Measurements from ENCODE around the gene SLC9A6.
"Not testable (repeated sequence)": the region's sequence is repeated elsewhere in the genome, so short reads cannot be mapped to it uniquely, and the experiment has no call there.

SLC9A6 gene

DNA sequence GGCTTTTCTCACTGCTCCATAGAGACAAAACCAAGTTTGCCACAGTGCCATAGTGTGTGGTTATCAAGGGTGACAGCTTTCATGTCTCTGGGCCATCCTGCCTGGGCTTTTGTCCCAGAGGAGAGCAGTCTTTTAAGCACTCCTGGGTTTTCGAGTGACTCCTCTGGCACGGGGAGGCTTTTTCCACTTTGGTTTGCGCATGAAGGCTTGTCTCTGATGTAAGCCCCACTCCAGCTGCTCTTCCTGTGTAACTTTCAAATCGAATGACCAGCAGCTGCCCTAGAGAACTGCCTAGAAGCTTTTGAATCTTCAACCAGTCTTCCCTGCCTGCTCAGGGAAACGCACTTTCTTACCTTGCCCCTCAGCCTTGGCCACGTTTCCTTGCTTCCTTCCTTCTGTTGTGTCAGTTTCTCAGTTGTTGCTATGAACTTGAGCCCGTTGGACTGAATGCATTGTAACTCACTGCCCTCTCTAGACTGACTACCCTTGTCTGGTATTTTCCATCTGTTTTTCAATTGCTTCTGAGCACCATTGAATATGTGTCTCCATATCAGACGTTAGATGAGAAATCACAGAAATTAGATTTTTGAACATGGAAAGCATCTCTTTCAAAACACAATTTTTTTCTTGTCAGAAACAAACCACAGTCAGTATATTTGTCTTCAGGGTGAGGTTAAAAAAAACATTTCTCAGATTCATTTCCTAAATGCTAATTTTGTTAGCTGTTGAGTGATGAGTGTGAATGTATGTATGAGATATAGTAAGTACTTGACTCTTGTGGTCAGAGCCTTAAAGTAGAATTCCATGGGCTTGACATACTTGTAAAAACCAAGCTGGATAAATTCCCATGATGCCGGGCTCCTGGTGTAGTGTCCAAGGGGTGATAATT, 45.3 kb downstream of the SLC9A6 start:
- peak; percentile 50 for DNase-seq

DNA sequence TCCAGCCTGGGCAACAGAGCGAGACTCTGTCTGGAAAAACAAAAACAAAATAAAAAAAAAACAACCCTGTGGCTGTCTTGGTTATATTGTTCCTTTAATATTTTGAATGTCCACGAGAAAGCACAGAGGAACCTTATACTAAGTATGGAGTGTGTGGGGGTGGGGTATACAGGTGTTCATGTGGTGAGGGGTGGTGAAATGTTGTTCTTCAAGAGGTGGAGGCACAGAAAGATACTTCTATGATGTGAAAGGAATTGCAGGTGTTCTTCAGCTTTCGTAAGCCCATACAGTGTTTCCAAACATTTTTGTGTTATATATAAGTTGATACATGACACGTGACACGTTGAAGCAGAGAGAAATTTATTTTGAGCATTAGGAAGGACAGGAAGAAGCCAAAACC, 46.4 kb downstream of the SLC9A6 start:
- no peak for DNase-seq

- DNase-seq: no peak
Observed at GRCh38 chrX:136032370-136032769, 47.1 kb downstream of the SLC9A6 start.

DNA sequence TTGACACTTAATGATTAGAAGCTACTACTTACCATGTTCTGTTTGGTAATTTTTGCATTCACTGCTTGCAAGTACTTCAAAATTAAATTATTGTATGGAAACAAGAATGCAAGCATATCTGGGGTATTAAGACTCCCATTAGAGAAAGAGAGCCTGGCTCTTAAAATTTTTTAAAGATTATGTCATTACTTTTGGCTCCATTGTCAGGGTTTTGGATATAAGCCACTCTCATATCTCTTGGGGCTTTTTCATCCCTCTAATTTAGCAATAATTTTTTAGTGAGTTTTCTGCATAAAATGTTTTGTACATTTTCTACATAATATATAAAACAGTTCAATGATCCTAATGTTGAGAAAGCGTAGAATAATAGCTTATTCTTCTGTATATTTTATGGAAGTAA, 49.4 kb downstream of the SLC9A6 start:
- DNase-seq: no peak

DNA sequence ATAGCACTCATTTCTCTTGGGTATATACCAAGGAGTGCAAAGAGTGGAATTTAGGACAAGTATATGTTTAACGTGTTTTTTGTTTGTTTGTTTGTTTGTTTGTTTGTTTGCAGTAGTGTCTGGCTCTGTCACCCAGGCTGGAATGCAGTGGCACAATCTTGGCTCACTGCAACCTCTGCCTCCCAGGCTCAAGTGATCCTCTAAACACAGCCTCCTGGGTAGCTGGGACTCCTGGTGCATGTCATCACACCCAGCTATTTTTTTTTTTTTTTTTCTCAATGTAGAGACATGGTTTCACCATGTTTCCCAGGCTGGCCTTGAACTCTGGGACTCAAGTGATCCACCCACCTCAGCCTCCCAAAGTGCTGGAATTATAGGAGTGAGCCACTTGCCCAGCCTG, 50.4 kb downstream of the SLC9A6 start:
- no peak for DNase-seq

DNA sequence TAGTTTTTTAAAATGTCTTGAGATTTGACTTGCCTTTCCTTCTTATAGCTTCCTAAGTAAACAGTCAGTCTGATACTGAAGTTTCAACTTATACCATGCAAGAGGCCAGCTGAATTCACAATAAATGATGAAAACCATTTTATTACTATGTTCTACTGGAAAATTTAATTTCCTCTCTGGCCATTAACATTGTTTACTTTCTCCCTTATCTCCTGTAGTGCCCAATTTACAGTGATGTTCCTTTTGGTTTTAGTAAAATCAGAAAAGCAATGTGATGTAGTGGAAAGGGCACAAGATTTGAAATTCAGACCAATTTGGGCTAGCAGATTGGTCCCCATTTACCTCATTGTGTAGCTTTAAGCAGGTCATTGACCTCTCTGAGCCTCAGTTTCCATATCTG, 54.2 kb downstream of the SLC9A6 start:
- no peak for DNase-seq

GRCh38 chrX:136039968-136040367, 54.7 kb downstream of the SLC9A6 start:
- DNase-seq: no peak

DNA sequence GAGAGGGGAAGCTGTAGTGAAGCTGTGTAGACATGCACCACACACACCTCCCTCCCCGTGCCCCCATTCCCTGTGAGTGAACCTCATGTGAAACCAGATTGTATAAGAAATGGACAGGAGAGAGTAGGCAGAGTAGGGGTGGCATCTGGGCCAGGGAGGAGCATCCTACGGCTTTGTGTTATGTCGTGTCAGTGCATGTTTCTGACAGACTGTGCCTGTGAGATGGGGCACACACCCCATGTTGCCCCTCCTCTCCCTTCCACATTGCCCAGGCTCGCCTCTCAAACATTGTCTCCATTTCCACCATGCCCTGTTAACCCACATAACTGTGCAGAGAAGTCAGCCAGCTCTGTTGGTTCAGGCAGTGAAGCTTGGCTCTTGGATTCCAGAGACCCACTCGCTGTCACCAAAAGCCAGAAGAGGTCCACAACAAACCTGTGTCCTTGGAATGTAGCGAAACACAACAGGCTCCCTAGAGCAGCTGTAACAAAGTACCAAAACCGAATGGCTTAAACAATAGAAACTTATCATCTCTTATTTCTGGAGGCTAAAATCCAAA, 56.1 kb downstream of the SLC9A6 start:
- DNase-seq: no peak

DNA sequence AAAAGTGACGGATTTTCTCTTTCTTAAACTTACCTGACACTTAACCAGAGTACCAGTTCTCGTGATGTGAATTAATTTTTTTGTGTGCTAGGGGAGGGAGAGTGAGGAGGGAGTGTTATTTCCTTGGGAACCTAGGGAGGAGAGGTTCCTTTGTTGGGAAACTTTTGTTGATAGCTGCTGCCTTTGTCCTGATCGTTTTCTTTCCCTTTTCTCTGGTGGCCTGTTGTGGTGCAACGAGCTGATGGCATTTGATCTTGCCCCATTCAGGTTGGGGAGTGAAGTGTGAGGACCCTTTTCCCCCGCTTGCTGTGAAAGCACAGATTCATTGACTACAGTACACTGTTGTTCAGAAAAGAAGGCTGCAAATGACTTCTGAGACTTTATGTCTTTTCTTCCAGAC, 59.8 kb downstream of the SLC9A6 start:
- no peak for DNase-seq

DNA sequence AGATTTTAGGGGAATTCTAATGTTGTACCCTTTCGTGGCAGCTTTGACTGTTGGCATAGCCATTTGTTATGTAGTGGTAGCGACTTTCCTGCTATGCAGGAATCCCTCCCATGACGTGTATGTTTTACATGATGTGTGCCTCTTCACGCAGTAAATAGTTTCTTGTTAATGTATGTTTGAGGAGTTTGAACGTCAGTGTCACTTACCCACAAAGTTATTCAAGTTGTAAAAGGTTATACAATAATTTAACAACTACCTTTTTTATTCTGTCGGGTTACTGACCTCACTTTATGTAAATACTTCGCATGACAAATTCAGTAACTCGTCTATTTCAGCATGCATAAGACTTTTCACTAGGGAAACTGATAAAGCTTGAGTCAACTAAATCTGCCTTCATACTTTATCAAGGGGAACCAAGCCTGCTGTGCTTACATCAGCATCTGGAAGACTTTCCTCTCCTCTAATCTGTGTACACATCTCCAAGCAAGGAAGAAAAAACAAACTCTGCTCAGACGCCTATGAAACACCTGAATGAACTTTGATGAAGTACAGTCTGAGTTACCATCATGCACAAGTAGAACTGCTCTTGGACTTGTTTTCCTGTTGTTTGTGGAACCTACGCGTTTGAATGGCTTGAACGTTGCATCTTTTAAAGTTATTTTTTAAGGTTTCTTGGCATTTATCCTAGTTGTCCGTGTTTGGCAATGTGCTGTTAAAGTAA, 61.2 kb downstream of the SLC9A6 start:
- DNase-seq: no peak

GRCh38 chrX:136047016-136047642, 61.9 kb downstream of the SLC9A6 start:
- DNase-seq: no peak

GRCh38 chrX:136047969-136048368, 62.7 kb downstream of the SLC9A6 start:
- DNase-seq: no peak

- no peak for DNase-seq
Observed at GRCh38 chrX:136048446-136048845, 63.2 kb downstream of the SLC9A6 start.

DNA sequence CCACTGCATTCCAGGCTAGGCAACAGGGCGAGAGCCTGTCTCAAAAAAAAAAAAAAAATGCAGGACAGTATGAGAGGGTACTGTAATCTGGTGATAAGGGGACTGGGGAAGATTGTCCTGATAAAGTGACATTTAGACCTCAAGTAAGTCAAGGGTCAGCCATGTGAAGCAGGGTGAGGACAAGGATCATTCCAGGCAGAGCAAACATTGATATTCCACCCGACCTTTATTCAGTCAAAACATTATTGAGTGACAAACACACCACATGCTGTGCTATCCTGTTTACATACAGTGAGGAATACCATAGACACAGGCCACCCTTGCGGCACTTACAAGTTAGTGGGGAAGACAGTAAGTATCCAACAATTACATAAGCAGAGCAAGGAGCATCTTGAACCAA, 64.4 kb downstream of the SLC9A6 start:
- no peak for DNase-seq

GRCh38 chrX:136050875-136051274, 65.6 kb downstream of the SLC9A6 start:
- DNase-seq: not testable (repeated sequence)

DNA sequence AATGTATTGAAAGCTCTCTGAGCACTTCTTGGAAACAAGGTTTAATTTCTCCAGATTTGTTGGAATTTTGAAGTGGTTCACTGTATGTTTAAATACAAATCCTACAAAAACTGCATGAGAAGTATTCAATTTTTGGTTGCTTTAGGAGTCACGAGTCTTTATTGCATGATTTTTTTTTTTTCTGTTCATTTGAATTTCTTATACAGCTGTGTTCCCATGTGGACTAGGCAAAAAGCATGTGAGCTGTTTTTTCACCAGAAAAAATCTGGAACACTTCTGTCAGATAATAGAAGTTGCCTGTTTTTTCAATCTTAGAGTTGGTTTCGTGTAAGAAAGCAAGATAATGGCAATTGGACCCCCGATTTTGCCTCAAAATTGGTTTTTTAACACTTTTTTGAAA, 66.4 kb downstream of the SLC9A6 start:
- DNase-seq: no peak

GRCh38 chrX:136055651-136056221, 70.5 kb downstream of the SLC9A6 start:
- no peak for DNase-seq

DNA sequence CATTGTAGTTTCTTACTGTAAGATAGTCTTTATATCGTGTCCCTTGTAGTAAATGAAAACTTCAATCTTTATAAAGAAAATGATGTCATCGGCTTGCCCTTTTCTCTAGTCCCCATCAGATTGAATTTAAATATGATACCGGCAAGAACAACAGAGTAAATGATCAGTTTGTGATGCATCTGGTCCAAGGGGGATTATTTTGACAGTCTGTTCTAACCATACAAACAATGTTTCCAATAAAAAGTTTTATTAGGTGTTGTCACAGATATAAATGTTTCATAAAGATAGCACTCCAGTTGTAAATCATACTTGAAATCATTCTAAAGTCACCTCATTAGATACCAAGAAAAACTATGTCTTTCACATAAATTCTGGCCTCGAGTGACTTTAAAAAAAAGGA, 72.3 kb downstream of the SLC9A6 start:
- DNase-seq: no peak

- DNase-seq: no peak
Observed at GRCh38 chrX:136059350-136059749, 74.1 kb downstream of the SLC9A6 start.

DNA sequence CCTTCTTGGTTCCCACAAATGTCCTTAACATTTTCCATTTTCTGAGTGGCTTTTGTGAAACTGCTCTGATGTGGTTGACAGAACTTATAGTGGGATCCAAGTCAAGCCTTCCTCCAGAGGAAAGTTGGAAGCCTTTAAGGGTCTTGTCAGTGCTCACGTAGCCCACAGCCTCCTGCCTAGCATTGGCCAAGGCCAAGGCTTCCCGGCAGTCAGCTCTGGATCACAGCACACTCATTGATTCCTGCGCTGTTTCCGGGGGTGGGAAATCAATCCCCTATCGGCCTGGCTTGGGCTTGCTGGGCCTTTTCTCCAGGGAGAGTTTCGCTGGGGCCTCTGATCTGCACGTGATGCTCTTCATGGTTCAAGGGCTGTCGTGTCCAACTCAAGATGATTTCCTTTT, 76.1 kb downstream of the SLC9A6 start:
- no peak for DNase-seq

DNA sequence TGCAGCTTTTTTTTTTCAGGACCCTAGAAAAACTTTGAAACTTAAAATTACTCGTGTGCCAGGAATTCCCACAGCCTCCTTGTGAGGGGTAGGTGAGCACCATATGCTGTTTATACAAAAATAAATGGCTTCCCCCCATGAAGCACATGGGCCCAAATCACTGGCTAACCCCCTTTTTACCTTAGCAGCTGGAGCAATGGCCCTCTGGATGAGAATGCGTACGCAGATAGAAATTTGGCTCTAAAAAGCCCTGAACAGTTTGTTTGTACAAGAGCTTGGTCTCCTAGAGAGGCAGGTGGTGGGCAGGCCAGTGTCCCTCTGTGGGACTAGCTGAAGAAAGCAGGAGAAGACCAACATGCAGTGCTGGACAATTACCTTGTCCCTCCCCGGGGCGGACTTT, 76.5 kb downstream of the SLC9A6 start:
- no peak for DNase-seq

DNA sequence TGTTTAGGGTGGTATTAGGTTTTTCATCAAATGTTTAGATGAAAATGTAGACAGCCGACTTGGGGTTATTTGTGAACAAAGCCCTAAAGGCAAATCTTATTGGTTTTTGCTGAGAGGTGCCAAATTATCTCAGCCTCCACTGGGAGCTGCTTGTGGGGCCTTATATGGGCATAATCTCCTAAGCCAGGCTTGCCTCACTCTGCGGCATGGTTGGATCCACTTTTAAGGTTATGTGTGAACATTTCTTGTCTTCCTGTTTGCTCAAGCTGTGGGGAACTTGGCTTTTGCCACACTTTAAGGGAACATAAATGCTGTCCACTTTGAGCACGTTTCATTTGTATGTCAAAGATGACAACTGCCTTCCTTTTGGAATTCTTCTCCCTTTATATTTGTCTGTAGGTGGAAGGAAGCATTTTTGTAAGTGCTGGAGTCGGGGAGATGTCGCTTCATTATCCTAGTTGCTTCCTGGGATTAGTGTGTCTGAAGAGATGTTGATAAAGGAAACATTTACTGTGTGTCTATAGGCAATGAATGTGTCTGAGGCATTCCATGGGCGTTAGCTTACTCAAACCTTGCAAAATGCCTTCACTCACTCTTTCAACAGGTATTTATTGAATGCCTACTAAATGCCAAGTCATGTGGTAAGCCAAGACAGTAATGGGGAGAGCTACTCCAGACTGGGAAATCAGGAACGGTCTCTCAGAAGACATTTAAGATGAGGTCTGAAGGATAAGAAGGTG, 78.3 kb downstream of the SLC9A6 start:
- no peak for DNase-seq
